GM19468 (cell line): ENCODE measurements around the gene CTNND1.
A peak's percentile ranks its signal among the peaks of the same experiment; 100 is the strongest.
"Not testable (repeated sequence)": the region's sequence is repeated elsewhere in the genome, so short reads cannot be mapped to it uniquely, and the experiment has no call there.

Source experiments
- ATAC-seq: cut with Tn5 transposase; IDR thresholded peaks from one replicate; pipeline ENCODE4 v1.9.1; 2021; ENCODE audit warnings: mild to moderate bottlenecking, moderate library complexity, moderate number of reproducible peaks; ENCODE audit not compliant: unreplicated experiment; ENCODE audit errors: extremely low read depth

Gene CTNND1

GRCh38 chr11:57761301-57762234 is at the start of gene CTNND1:
TSS of gene CTNND1 (plus strand) at chr11:57761802. CDS start at chr11:57791479, 29,677 bp downstream.
- peak; percentile 64 for ATAC-seq

GRCh38 chr11:57712256-57713150 is 49.1 kb upstream of the CTNND1 start, which contains the start of gene TMX2:
TSS of gene TMX2 (plus strand) at chr11:57712593. CDS start at chr11:57712619, 26 bp downstream.
- peak; percentile 96 for ATAC-seq

GRCh38 chr11:57713835-57714234 is 47.8 kb upstream of the CTNND1 start:
- no peak for ATAC-seq

GRCh38 chr11:57716726-57717125 is 44.9 kb upstream of the CTNND1 start:
- ATAC-seq: not testable (repeated sequence)

GRCh38 chr11:57727185-57727584 is 34.4 kb upstream of the CTNND1 start:
- ATAC-seq: no peak

GRCh38 chr11:57728829-57729228 is 32.8 kb upstream of the CTNND1 start:
- ATAC-seq: no peak

GRCh38 chr11:57729479-57729878 is 32.1 kb upstream of the CTNND1 start:
- no peak for ATAC-seq

- no peak for ATAC-seq
Observed at GRCh38 chr11:57732661-57733060, 28.9 kb upstream of the CTNND1 start.

- ATAC-seq: no peak
Observed at GRCh38 chr11:57735619-57736298, 25.8 kb upstream of the CTNND1 start.

- peak; percentile 83 for ATAC-seq
Observed at GRCh38 chr11:57741132-57742086, 20.2 kb upstream of the CTNND1 start, which contains the start of gene SELENOH. TSS of gene SELENOH (plus strand) at chr11:57741491. CDS start at chr11:57741596, 105 bp downstream.

GRCh38 chr11:57742087-57742452 is 19.5 kb upstream of the CTNND1 start:
- no peak for ATAC-seq

GRCh38 chr11:57744357-57744756 is 17.2 kb upstream of the CTNND1 start:
- no peak for ATAC-seq

- ATAC-seq: no peak
Observed at GRCh38 chr11:57745206-57745605, 16.4 kb upstream of the CTNND1 start.

- no peak for ATAC-seq
Observed at GRCh38 chr11:57746920-57747319, 14.7 kb upstream of the CTNND1 start.

- ATAC-seq: no peak
Observed at GRCh38 chr11:57751176-57751575, 10.4 kb upstream of the CTNND1 start.

- no peak for ATAC-seq
Observed at GRCh38 chr11:57751676-57752253, 9.8 kb upstream of the CTNND1 start, which contains the start of gene BTBD18. TSS of gene BTBD18 (minus strand) at chr11:57751819. CDS start at chr11:57751188, 631 bp downstream.

GRCh38 chr11:57752954-57753353 is 8.6 kb upstream of the CTNND1 start:
- no peak for ATAC-seq

- no peak for ATAC-seq
Observed at GRCh38 chr11:57758174-57758573, 3.4 kb upstream of the CTNND1 start.
